Activated CD8-positive, alpha-beta memory T cell treated with anti-CD3 and anti-CD28 coated beads for 4 hours (primary cell): ENCODE results near the gene ENAH.
"Not testable (repeated sequence)": the region's sequence is repeated elsewhere in the genome, so short reads cannot be mapped to it uniquely, and the experiment has no call there.

Experiments
- DNase-seq, 2 donors: peaks; one replicate each; pipeline ENCODE4 v3.0.0-alpha.2; 2020; ENCODE audit warnings: low read depth in 2 of 2

Gene ENAH

GRCh38 chr1:225677350-225678124 is 24.6 kb upstream of the ENAH start:
- no peak for DNase-seq

GRCh38 chr1:225674381-225674780 is 21.5 kb upstream of the ENAH start:
- no peak for DNase-seq

DNA sequence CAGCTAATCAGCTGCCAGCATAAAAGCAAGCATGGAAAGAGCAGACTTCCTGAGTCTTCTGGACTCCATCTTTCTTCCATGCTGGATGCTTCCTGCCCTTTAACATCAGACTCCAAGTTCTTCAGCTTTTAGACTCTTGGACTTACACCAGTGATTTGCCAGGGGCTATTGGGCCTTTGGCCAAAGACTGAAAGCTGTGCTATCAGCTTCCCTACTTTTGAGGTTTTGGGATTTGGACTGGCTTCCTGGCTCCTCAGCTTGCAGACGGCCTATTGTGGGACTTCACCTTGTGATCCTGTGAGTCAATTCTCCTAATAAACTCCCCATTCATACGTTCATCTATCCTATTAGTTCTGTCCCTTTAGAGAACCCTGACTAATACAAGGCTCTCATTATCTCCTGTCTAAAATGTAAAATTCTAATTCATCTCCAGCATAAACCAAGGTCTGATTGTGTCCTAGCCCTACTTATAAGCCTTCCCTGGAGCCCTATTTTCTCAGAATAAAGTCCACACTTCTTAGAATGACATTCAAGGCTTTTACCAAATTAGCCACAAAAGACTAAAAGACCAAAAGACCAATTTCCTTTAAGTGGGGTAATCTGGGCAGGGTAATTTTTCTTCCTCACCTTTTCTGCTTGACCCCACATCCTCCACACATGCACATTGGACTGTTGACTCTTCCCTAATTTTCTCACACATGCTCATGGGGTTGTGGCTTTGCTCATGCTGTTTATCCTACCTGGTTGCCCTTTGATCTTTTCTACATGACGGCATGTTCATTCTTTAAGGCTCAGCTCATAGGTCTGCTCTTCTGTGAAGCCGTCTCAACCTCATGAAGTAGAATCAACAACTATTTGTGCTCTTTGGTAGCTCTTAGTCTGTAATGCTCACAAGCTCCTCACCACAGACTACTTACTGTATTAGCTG is 18.1 kb upstream of the ENAH start:
- DNase-seq, result no peak

- no peak for DNase-seq
Measured at GRCh38 chr1:225670356-225670755, 17.4 kb upstream of the ENAH start.

DNA sequence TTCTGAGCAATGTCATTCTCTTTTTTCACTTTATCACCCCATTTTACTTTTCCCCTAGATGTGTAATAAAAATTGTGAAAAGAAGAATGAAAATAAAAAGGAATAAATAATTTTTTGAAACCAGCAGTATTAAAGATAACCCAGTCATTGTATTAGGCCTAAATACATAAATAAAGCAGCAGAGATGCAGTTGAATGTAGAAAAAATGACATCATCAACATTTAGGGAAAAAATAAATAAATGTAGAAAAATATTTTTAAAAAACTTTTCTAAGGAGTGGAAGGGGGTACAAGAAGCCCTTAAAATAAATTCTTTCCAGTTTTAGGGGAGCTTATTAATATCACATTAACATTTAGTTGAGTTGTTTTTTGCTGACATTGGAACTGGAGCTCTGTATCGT is 15.3 kb upstream of the ENAH start:
- no peak for DNase-seq

GRCh38 chr1:225667362-225667761 is 14.4 kb upstream of the ENAH start:
- DNase-seq, result no peak

GRCh38 chr1:225666495-225666894 is 13.6 kb upstream of the ENAH start:
- no peak for DNase-seq

GRCh38 chr1:225664762-225665161 is 11.8 kb upstream of the ENAH start:
- DNase-seq, result no peak

DNA sequence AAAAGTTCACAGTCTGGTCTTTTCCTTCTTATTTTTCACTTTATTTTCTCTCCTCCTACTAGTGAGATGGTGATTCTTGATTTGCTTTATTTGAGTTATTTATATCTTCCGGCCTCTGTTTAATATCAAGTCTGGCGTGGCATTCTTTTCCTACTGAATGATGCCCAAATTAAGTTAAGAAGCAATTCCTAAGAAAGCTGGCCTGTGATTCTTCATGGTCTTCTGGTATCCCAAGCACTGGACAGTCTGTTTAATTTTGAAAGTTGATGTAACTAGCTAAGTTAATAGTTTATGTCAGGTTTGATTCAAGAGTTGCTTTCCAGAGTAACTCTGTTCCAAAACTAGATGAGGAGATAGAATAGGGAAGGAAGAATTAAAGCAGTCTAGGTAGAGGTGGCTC is 9.2 kb upstream of the ENAH start:
- no peak for DNase-seq

DNA sequence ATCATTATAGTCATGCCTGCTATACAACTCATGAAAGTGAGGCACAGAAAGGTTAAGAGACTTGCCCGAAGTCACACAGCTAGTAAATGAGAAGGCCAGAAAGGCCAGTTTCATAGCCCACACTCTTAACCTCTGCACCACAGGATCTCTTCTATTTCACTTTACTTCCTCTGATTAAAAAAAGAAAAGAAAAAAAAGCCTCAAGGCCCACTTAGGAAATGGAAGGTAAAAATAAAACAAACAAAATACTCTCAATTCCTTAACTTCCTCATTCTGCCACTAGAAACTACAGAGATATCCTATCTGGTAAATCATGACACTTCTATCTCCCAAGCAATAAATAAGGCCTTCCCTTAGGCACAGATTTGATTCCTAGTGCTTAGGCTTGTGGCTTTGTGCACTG is 7.6 kb upstream of the ENAH start:
- DNase-seq, result no peak

- DNase-seq, result no peak
Measured at GRCh38 chr1:225658041-225658440, 5.1 kb upstream of the ENAH start.

- DNase-seq, result no peak
Measured at GRCh38 chr1:225657462-225657989, 4.6 kb upstream of the ENAH start.

GRCh38 chr1:225656259-225656655 is 3.3 kb upstream of the ENAH start:
- not testable (repeated sequence) for DNase-seq

DNA sequence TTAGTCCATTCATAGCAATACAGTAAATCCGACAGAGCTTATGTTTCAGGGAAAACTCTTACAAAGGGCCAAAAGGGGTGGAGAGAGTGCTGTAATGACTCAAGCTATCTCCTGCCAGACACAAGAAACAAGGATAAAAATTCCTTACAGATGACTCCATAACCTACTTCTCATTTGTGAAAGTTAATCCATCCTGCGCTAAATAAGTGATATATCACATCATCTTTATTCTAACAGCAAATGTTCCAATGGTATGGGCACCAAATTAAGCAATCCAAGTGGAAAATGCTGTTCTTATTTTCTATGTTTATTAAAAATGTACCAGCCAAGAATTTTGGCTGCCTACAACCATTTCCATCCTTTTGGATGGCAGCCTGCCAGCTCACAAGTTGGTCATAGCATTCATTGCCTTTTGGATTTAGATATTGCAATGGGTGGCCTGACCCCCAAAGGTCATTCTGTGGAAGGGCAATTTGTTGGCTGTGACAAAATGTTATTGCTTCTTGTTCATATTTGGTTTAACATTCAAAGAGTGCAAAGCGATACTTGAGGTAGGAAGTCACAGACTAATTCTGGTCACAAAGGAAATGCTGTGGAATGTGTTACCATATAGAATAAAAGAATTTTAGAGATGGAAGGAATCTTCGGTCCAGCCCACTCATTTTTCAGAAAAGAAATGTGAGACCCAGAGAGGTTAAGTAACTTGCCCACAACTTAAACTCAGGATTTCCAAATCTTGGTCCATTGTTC is 2.8 kb upstream of the ENAH start:
- DNase-seq, result no peak

DNA sequence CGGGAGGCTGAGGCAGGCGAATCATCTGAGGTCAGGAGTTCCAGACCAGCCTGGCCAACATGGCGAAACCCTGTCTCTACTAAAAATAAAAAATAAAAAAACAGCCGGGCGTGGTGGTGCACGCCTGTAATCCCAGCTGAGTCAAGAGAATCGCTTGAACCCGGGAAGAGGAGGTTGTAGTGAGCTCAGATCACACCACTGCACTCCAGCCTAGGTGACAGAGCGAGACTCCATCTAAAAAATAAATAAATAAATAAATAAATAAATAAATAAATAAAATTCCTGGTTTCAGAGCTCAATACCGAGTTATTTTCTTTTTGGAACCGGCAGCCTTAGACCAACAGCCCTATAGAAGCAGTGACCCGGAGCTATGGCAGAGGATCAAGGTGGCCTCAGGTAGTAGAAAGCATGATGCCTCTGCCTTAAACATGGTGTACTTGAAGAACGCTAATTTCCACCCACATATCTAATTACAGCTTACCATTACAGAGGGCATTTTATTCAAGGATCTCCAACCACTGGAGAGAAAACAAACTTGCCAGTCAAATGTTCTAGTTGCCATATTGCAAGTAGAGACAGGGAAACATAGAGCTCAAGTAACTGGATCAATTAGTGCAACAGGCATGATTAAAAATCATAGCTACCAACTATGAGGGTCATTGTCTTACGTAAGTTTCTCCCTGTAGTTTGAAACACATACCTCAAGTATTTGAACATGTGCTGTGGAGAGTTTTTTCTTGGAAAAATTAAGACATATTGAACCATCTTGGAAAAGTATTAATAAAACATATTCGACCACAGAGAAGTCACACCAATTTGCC is 2.0 kb upstream of the ENAH start:
- DNase-seq, result no peak

DNA sequence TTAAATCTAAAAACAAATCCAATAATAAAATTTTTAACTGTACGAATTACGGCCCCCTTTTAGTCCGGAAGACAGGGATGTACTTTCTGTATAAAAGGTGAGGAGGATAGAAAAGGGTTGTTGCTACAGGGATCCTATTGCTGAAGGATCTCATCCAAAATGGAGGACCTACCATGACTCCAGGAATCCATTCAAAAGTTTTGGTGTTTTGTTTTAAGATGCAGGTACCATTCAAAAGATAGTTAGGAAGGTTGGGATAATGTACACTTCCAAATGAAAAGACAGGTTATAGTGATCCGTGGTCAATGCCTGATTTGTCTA is 1.3 kb upstream of the ENAH start:
- no peak for DNase-seq

GRCh38 chr1:225653463-225654276 is 747 bp upstream of the ENAH start:
- DNase-seq, result no peak

DNA sequence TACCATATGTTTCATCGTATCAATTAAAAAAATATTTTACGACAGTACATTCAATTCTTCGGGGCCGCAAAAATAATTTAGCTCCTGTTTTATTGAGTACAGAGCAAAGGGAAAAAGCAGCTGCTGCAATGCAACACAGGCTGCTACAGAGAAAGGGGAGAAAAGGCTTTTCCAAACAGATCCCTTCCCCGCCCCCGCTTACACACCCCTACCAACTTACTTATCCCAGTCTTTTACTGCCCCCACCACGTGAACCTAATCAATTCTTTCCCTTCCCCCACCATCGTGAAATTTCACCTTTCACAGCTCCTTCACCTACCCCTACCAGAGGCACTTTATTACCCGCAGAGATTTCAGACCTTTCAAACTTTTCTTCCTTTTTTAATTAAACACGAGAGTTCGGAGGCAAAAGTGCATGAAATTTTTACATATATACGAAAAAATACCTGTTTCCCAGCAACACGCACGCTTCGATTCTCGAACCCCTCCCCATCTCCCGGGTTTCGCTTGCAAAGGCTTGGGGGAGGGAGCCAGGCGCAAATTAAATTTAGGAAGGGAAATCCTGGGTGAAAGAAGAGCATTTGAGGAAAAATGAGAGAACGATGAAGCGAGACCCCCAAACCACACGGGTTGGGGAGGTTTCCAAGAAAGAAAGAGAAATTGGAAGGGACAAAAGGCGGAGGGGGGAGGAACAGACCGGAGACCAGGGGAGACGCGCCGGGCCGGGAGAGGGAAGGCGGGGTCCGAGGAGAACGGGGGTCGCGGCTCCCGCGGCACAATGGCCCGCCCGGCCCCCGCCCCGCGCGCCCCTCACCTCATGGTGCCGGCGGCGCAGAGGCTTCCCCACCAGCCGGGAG is 823 bp downstream of the ENAH start:
- no peak for DNase-seq

DNA sequence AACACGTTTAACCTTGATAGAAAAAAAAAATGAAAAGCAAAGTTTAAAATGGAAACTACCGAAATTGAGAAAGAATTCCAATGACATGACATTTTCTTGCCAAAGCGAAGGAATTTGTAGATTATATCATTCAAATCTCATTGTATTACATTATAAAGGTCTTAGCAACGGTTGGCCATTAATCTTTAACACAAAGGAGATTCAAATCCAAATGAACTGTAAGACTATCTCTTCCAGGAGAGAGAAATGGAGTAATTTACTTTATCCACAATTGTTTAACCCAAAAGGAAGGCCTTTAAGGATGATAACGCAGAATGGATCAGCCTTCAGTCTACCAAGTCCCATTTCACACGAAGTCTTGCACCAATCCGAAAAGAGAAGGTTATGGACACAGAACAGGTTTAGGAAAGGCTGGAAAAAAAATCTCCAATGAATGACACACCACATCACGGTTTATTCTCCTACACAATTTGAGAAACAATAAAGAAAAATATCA is 1.5 kb downstream of the ENAH start:
- no peak for DNase-seq
